Erythroblast (primary cell): ENCODE data around the gene SPAG16.

Experiments used
- GATA1 ChIP-seq: IDR thresholded peaks from 2 replicates; pipeline ENCODE4 v1.6.1; 2011; ENCODE audit warnings: low read depth, mild to moderate bottlenecking, control low read depth, low read length, moderate library complexity
- POLR2A ChIP-seq: IDR thresholded peaks from 2 replicates; pipeline ENCODE4 v1.6.1; 2011; ENCODE audit warnings: mild to moderate bottlenecking, low read length

DNA sequence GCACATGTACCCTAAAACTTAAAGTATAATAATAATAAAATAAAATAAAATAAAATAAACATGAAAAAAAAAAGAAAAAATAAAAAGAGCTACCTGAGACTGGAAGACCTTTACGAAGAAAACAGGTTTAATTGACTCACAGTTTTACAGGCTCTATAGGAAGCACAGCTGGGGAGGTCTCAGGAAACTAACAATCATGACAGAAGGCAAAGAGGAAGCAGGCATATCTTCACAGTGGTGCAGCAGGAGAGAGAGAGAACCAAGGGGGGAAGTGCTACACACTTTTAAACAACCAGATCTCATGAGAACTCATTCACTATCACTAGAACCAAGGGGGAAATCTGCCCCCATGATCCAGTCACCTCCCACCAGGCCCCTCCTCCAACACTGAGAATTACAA, 747.3 kb downstream of the SPAG16 start:
- no peak for TF ChIP-seq POLR2A
- no peak for TF ChIP-seq GATA1
